ENCODE measurements around the gene NKX3-2.

NKX3-2 gene

GRCh38 chr4:13523105-13523477, 21.2 kb downstream of the NKX3-2 start:
- Histone ChIP-seq H2AFZ (ENCODE audit: low read depth, low read length, severe bottlenecking) (no peak overlapping the region), H3K36me3 (ENCODE audit: low read length) (no peaks in the 10 kb centered on the region), H3K79me2 (ENCODE audit: insufficient read depth, low read length) (no peaks in the 10 kb centered on the region), H3F3A (ENCODE audit: insufficient read depth) (no peaks in the 10 kb centered on the region), H3K9me2 (replicated peaks; ENCODE audit: insufficient read depth, low read length) (no peaks in the 10 kb centered on the region), H3K4me2 (ENCODE audit: low read depth, low read length, poor library complexity, severe bottlenecking) (no peak overlapping the region), H3K9ac (ENCODE audit: low read length) (no peak overlapping the region), H3K9me3 (ENCODE audit: insufficient read depth, low read length) (no peaks in the 10 kb centered on the region), H4K20me1 (ENCODE audit: low read depth, low read length) (no peaks in the 10 kb centered on the region), H3K4me3 (ENCODE audit: insufficient read depth, low read length, poor library complexity, severe bottlenecking) (no peak overlapping the region), H3K27ac (ENCODE audit: low read depth, low read length) (no peak overlapping the region), H3K27me3 (ENCODE audit: low read length) (no peaks in the 10 kb centered on the region)
- TF ChIP-seq, protein P1, sequence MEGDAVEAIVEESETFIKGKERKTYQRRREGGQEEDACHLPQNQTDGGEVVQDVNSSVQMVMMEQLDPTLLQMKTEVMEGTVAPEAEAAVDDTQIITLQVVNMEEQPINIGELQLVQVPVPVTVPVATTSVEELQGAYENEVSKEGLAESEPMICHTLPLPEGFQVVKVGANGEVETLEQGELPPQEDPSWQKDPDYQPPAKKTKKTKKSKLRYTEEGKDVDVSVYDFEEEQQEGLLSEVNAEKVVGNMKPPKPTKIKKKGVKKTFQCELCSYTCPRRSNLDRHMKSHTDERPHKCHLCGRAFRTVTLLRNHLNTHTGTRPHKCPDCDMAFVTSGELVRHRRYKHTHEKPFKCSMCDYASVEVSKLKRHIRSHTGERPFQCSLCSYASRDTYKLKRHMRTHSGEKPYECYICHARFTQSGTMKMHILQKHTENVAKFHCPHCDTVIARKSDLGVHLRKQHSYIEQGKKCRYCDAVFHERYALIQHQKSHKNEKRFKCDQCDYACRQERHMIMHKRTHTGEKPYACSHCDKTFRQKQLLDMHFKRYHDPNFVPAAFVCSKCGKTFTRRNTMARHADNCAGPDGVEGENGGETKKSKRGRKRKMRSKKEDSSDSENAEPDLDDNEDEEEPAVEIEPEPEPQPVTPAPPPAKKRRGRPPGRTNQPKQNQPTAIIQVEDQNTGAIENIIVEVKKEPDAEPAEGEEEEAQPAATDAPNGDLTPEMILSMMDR (IDR thresholded peaks at IDR 0.05; ENCODE audit: insufficient read depth, low read length, poor library complexity, severe bottlenecking) = no peak
- no peak for TF ChIP-seq EZH2phosphoT487 (conservative IDR thresholded peaks at IDR 0.05; ENCODE audit: low read length)

DNA sequence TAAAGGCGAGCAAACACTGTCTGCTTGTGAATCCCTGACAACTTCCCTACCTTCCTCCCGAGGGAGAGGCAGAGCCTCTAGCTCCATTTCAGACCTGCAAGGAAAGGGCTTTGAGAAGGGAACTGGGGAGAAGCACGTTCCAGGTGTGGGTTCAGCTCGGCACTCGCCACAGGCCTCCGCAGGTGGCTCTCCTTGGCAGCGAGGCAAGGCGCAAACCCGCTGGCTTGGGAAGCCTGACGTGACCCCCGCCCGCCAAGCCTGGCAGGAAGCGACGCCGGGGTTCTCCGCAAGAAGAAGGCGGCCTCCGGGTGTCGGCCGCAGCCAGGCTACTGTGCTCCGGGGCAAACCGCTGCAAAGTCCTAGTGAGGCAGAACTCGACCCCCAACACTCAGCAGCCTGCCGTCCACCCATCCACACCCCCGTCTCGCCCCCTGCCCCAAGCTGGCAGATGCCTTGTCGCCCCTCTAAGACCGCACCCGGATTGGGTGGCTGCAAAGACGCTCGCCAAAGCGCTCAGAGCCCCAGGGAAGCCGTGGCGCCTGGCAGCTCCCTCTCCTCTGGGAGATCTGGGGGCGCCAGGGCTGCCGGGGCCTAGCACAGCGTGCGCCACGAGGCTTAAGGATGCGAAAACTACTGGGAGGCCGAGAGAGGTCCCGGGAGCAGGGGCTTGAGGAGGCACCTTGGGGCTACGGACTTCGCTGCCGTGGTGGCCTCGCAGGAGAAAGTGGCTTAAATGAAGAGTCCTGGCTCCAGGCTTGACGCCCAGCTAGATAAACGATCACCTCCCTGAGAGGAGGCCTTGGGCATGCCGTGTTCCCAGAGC, 21.8 kb downstream of the NKX3-2 start:
- Histone ChIP-seq H3K36me3 (ENCODE audit: low read length) (no peaks in the 10 kb centered on the region), H2AFZ (ENCODE audit: low read depth, low read length, severe bottlenecking) (no peak overlapping the region), H3K79me2 (ENCODE audit: insufficient read depth, low read length) (no peaks in the 10 kb centered on the region), H3K9me2 (replicated peaks; ENCODE audit: insufficient read depth, low read length) (no peaks in the 10 kb centered on the region), H3F3A (ENCODE audit: insufficient read depth) (no peaks in the 10 kb centered on the region), H3K4me2 (ENCODE audit: low read depth, low read length, poor library complexity, severe bottlenecking) (no peak overlapping the region), H3K9ac (ENCODE audit: low read length) (no peak overlapping the region), H3K27ac (ENCODE audit: low read depth, low read length) (no peak overlapping the region), H3K9me3 (ENCODE audit: insufficient read depth, low read length) (no peaks in the 10 kb centered on the region), H3K4me3 (ENCODE audit: insufficient read depth, low read length, poor library complexity, severe bottlenecking) (no peak overlapping the region), H3K27me3 (ENCODE audit: low read length) (no peaks in the 10 kb centered on the region), H4K20me1 (ENCODE audit: low read depth, low read length) (no peaks in the 10 kb centered on the region)
- TF ChIP-seq, protein P1 (IDR thresholded peaks at IDR 0.05; ENCODE audit: insufficient read depth, low read length, poor library complexity, severe bottlenecking) = no peak
- no peak for TF ChIP-seq EZH2phosphoT487 (conservative IDR thresholded peaks at IDR 0.05; ENCODE audit: low read length)

DNA sequence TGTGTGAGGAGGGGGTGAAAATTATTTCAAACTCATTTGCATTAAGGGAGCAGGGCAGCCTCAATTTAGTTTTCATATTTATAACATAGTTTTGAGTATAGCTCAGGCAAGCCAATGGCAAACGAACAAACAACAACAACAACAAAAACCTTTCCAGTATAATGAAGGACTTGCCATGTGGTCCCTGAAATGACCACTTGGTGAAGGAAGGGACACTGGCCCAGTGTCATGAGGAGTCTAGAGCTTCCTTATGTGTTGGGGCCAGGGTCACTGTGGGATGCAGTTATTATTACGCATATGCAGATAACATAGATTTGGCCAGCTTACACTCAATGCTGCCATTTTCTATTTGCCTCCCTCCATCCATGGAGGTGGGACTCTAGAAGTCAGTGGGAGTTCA, 23.3 kb downstream of the NKX3-2 start:
- no peaks in the 10 kb centered on the region for H3K9me2 ChIP-seq (replicated peaks; ENCODE audit: insufficient read depth, low read length)
- no peak overlapping the region for H3K4me2 ChIP-seq (ENCODE audit: low read depth, low read length, poor library complexity, severe bottlenecking)
- no peaks in the 10 kb centered on the region for H4K20me1 ChIP-seq (ENCODE audit: low read depth, low read length)
- H3K9me3 ChIP-seq (ENCODE audit: insufficient read depth, low read length) = no peaks in the 10 kb centered on the region
- H3K36me3 ChIP-seq (ENCODE audit: low read length) = no peaks in the 10 kb centered on the region
- no peaks in the 10 kb centered on the region for H3K27me3 ChIP-seq (ENCODE audit: low read length)
- no peaks in the 10 kb centered on the region for H3K79me2 ChIP-seq (ENCODE audit: insufficient read depth, low read length)
- no peak for TF ChIP-seq EZH2phosphoT487 (conservative IDR thresholded peaks at IDR 0.05; ENCODE audit: low read length)
- TF ChIP-seq, protein P1 (IDR thresholded peaks at IDR 0.05; ENCODE audit: insufficient read depth, low read length, poor library complexity, severe bottlenecking) = no peak
- H3F3A ChIP-seq (ENCODE audit: insufficient read depth) = no peaks in the 10 kb centered on the region
- no peak overlapping the region for H3K9ac ChIP-seq (ENCODE audit: low read length)
- H2AFZ ChIP-seq (ENCODE audit: low read depth, low read length, severe bottlenecking) = no peak overlapping the region
- H3K4me3 ChIP-seq (ENCODE audit: insufficient read depth, low read length, poor library complexity, severe bottlenecking) = no peak overlapping the region
- H3K27ac ChIP-seq (ENCODE audit: low read depth, low read length) = no peak overlapping the region

Measured in SU-DHL-6 (cell line).